Mammary epithelial cell (primary cell): ENCODE data around the gene PTPA.
"Not testable (repeated sequence)": the region's sequence is repeated elsewhere in the genome, so short reads cannot be mapped to it uniquely, and the experiment has no call there.

ENCODE experiments used
- EZH2 ChIP-seq: IDR thresholded peaks from 2 replicates; pipeline ENCODE4 v1.6.1; 2012; ENCODE audit warnings: low read length, inconsistent platforms, borderline replicate concordance
- TF ChIP-seq, protein P1 (sequence below), 2 donors: IDR thresholded peaks in 1 of 2; conservative IDR thresholded peaks in 1 of 2; 2 replicates each; pipeline ENCODE4 v1.5.1; 2011 to 2012; ENCODE audit warnings: inconsistent platforms in 2 of 2, low read length in 2 of 2, mild to moderate bottlenecking in 2 of 2, control low read depth in 1 of 2, low read depth in 1 of 2; ENCODE audit not compliant: insufficient read depth in 1 of 2; ENCODE audit errors: extremely low read depth in 1 of 2

- TF ChIP-seq, protein P1, sequence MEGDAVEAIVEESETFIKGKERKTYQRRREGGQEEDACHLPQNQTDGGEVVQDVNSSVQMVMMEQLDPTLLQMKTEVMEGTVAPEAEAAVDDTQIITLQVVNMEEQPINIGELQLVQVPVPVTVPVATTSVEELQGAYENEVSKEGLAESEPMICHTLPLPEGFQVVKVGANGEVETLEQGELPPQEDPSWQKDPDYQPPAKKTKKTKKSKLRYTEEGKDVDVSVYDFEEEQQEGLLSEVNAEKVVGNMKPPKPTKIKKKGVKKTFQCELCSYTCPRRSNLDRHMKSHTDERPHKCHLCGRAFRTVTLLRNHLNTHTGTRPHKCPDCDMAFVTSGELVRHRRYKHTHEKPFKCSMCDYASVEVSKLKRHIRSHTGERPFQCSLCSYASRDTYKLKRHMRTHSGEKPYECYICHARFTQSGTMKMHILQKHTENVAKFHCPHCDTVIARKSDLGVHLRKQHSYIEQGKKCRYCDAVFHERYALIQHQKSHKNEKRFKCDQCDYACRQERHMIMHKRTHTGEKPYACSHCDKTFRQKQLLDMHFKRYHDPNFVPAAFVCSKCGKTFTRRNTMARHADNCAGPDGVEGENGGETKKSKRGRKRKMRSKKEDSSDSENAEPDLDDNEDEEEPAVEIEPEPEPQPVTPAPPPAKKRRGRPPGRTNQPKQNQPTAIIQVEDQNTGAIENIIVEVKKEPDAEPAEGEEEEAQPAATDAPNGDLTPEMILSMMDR (conservative IDR thresholded peaks at IDR 0.05 in 1 of 2, IDR thresholded peaks at IDR 0.05 in 1 of 2; ENCODE audit: extremely low read depth in 1 of 2, insufficient read depth in 1 of 2, low read depth in 1 of 2, low read length in 2 of 2): not testable (repeated sequence)
- not testable (repeated sequence) for TF ChIP-seq EZH2
Observed at GRCh38 chr9:129130271-129130670, 19.1 kb downstream of the PTPA start.
